Suprapubic skin (tissue), 3 donors: Measurements from ENCODE around the gene SLC7A9.

Source experiments
- EP300 ChIP-seq: sonication (generic); formaldehyde crosslinking; IDR thresholded peaks from one replicate; pipeline ENCODE4 v1.6.1; 2017; ENCODE audit warnings: antibody characterized with exemption
- POLR2A ChIP-seq, 2 donors: fragments of 450-650 bp; IDR thresholded peaks; one replicate each; pipeline ENCODE4 v1.6.1; 2017; ENCODE audit warnings: antibody characterized with exemption in 2 of 2, mild to moderate bottlenecking in 2 of 2, moderate library complexity in 2 of 2
- TF ChIP-seq, protein P1 (sequence below), 2 donors: fragments of 200-600 bp in 1 of 2; fragments of 450-650 bp in 1 of 2; sonication (generic) in 1 of 2; IDR thresholded peaks; one replicate each; pipeline ENCODE4 v1.5.1; 2016 to 2019; ENCODE audit warnings: antibody characterized with exemption in 2 of 2, mild to moderate bottlenecking in 1 of 2, moderate library complexity in 1 of 2

DNA sequence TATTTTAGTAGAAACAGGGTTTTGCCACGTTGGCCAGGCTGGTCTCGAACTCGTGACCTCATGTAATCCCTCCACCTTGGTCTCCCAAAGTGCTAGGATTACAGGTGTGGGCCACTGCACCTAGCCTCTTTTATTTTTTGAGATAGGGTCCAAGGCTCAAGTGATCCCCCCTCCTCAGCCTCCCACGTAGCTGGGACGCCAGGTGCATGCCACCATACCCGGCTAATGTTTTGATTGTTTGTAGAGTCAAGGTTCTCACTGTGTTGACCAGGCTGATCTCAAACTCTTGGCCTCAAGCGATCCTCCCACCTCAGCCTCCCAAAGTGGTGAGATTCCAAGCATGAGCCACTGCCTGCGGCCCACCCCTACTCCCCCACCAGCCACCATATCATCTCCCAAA, 6.3 kb downstream of the SLC7A9 start:
- no peak for TF ChIP-seq EP300
- no peak for TF ChIP-seq POLR2A (IDR thresholded peaks at IDR 0.05)
- TF ChIP-seq, protein P1, sequence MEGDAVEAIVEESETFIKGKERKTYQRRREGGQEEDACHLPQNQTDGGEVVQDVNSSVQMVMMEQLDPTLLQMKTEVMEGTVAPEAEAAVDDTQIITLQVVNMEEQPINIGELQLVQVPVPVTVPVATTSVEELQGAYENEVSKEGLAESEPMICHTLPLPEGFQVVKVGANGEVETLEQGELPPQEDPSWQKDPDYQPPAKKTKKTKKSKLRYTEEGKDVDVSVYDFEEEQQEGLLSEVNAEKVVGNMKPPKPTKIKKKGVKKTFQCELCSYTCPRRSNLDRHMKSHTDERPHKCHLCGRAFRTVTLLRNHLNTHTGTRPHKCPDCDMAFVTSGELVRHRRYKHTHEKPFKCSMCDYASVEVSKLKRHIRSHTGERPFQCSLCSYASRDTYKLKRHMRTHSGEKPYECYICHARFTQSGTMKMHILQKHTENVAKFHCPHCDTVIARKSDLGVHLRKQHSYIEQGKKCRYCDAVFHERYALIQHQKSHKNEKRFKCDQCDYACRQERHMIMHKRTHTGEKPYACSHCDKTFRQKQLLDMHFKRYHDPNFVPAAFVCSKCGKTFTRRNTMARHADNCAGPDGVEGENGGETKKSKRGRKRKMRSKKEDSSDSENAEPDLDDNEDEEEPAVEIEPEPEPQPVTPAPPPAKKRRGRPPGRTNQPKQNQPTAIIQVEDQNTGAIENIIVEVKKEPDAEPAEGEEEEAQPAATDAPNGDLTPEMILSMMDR (IDR thresholded peaks at IDR 0.05): no peak
